ENCODE data around the gene FBXW4.

- TF ChIP-seq SCRT1 (tag by site-specific recombination; IDR thresholded peaks at IDR 0.05; ENCODE audit: borderline replicate concordance), result no peak
- TF ChIP-seq CTCF (tag by site-specific recombination; IDR thresholded peaks at IDR 0.05), result no peak
- TF ChIP-seq ZNF266 (tag by site-specific recombination; IDR thresholded peaks at IDR 0.05; ENCODE audit: low read depth), result no peak
- no peak for TF ChIP-seq YY1 (tag by site-specific recombination; IDR thresholded peaks at IDR 0.05)
- TF ChIP-seq ZNF830 (tag by site-specific recombination; IDR thresholded peaks at IDR 0.05; ENCODE audit: low read depth), result no peak
- no peak for TF ChIP-seq ZNF175 (tag by site-specific recombination; IDR thresholded peaks at IDR 0.05)
- no peak for TF ChIP-seq BCL11A (tag by site-specific recombination; IDR thresholded peaks at IDR 0.05; ENCODE audit: low read depth)
Measured at GRCh38 chr10:101624526-101625102, 70.4 kb downstream of the FBXW4 start.
